ENCODE data around the gene RGP1.

DNA sequence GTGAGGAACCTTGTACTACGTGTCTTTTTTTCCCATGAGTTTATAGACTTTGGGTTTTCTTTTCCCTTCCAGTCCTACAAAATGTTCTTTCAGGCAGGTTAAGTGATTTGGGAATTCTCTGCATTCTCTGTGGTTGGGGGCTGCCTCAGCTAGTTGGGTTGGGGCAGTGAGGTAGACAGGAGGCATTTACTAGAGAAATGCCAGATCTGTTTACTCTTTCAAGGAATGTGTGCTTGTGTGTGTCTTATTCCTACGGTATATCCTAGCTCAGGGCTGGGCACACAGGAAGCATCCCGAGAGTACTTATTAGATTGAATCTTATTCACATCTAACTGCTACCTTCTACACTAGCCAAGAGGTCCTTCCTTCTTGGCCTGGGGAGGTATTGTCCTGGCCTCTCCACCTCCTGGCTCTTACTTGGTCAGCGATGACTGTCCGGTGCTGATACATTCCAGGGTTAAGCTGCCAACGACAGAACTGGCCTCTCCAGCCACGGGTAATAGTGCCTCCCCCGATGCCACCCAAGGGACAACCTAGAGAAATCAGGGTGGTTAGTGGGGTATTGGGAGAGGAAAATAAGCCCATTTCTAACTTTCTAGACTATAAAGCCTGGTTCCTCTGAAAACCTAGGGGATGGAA lies 5.1 kb upstream of the RGP1 start:
- TF ChIP-seq, protein P1, sequence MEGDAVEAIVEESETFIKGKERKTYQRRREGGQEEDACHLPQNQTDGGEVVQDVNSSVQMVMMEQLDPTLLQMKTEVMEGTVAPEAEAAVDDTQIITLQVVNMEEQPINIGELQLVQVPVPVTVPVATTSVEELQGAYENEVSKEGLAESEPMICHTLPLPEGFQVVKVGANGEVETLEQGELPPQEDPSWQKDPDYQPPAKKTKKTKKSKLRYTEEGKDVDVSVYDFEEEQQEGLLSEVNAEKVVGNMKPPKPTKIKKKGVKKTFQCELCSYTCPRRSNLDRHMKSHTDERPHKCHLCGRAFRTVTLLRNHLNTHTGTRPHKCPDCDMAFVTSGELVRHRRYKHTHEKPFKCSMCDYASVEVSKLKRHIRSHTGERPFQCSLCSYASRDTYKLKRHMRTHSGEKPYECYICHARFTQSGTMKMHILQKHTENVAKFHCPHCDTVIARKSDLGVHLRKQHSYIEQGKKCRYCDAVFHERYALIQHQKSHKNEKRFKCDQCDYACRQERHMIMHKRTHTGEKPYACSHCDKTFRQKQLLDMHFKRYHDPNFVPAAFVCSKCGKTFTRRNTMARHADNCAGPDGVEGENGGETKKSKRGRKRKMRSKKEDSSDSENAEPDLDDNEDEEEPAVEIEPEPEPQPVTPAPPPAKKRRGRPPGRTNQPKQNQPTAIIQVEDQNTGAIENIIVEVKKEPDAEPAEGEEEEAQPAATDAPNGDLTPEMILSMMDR (IDR thresholded peaks at IDR 0.05) = no peak
- TF ChIP-seq POLR2A (IDR thresholded peaks at IDR 0.05) = no peak
